HG03575 (cell line): ENCODE results near the gene SAMD3.
"Not testable (repeated sequence)": the region's sequence is repeated elsewhere in the genome, so short reads cannot be mapped to it uniquely, and the experiment has no call there.

Experiments
- ATAC-seq: cut with Tn5 transposase; IDR thresholded peaks from one replicate; pipeline ENCODE4 v1.9.1; 2021; ENCODE audit not compliant: unreplicated experiment, insufficient number of reproducible peaks, low FRiP score; ENCODE audit errors: extremely low read depth

SAMD3 gene

DNA sequence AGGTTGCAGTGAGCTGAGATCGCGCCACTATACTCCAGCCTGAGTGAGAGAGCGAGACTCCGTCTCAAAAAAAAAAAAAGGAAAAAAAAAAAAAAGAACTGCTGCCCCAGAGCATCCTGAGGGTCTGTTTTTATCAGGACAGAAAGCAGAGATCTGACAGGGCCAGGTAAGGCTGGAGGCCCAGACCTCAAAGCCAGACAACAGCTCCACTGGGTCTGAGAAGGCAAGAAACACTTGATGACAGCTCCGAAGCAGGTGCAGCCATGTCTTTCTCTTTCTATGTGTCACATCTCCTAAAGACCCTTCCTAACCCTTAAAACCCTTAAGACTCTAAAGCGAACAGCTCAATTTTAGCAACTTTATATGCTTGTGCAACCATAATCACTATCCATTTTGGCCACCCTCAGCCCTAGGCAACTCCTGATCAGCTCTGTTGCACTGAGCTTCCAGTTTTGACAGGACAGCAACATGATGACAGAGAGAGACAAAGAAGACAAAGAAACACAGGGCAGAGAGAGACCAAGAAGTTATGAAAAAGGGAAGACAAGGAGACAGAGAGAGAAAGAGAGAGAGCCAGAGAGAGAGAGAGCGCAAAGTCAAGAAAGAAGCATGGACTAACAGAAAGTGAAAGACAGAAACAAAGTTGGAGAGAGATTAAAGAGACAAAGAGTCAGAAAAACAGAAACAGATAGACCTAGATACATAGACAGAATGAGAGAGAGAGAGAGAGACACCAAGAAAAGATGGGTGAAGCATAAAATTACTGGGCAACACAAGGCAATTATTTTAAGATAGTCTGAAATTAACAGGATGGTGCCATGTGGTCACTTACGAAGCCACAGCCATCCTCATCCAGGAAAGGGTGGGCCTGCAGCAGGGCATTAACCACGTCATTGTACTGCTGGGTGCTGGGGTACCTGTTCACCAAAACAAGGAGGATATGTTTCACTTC lies 39.2 kb downstream of the SAMD3 start:
- ATAC-seq = no peak

DNA sequence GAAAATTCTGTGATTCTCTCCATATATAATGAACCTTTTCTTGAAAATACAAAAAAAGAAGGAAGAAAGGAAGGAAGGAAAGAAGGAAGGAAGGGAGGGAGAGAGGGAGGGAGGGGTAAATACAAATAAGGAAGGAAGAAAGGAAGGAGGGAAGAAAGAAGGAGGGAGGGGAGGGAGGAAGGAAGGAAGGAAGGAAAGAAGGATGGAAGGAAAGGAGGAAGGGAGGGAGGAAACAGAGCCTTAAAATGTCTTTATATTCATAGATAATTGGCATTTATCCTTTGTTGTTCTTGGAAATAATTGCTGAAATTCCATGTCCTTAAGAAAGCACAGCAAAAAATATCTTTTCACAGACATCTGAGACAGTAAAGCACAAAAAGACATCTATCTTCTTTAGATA lies 40.3 kb downstream of the SAMD3 start:
- no peak for ATAC-seq

GRCh38 chr6:130178692-130179091 lies 44.1 kb downstream of the SAMD3 start:
- no peak for ATAC-seq

- no peak for ATAC-seq
Measured at GRCh38 chr6:130176378-130176777, 46.4 kb downstream of the SAMD3 start.

- not testable (repeated sequence) for ATAC-seq
Measured at GRCh38 chr6:130173377-130174004, 49.3 kb downstream of the SAMD3 start.

DNA sequence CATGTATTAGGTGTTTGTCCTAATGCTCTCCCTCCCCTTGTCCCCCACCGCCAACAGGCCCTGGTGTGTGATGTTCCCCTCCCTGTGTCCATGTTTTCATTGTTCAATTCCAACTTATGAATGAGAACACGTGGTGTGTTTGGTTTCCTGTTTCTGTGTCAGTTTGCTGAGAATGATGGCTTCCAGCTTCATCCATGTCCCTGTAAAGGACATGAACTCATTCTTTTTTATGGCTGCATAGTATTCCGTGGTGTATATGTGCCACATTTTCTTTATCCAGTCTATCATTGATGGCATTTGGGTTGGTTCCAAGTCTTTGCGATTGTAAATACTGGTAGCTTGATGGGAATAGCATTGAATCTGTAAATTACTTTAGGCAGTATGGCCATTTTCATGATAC lies 52.6 kb downstream of the SAMD3 start:
- not testable (repeated sequence) for ATAC-seq

DNA sequence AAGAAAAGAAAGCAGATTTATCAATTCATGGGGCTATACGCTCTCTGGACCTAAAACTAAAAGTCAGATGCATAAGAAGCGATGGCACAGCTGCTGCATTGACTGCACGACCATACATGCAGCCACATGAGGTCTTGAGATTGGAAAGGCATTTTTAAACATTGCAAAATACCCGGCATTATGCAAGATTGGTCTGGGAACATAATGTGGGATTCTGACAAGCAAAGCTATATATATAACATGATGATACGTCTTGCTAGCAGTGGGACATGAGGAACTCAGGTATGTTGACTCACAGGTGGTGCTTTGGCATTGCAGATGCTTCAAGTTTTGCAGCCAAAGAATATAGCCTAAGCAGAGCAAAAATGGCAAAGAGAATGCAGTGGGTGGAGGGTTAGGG lies 55.1 kb downstream of the SAMD3 start:
- ATAC-seq = no peak

GRCh38 chr6:130164251-130164650 lies 58.5 kb downstream of the SAMD3 start:
- ATAC-seq = no peak

GRCh38 chr6:130163266-130163665 lies 59.5 kb downstream of the SAMD3 start:
- ATAC-seq = no peak

DNA sequence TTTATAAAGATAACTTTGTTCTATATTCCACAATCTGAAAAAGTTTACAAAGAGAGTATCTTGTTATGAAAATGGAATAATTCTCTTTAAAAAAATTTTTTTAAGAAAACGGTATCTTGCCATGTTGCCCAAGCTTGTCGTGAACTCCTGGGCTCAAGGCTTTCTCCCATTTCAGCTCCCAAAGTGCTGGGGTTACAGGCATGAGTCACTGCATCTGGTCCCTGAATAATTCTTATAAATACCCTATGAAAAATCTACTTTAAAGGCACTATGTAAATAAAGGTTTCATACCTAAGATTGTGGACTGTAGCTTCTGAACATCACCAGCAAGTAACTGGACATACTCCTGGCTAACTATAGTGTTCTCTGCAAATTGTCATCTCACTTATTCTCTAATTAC lies 60.3 kb downstream of the SAMD3 start:
- no peak for ATAC-seq

DNA sequence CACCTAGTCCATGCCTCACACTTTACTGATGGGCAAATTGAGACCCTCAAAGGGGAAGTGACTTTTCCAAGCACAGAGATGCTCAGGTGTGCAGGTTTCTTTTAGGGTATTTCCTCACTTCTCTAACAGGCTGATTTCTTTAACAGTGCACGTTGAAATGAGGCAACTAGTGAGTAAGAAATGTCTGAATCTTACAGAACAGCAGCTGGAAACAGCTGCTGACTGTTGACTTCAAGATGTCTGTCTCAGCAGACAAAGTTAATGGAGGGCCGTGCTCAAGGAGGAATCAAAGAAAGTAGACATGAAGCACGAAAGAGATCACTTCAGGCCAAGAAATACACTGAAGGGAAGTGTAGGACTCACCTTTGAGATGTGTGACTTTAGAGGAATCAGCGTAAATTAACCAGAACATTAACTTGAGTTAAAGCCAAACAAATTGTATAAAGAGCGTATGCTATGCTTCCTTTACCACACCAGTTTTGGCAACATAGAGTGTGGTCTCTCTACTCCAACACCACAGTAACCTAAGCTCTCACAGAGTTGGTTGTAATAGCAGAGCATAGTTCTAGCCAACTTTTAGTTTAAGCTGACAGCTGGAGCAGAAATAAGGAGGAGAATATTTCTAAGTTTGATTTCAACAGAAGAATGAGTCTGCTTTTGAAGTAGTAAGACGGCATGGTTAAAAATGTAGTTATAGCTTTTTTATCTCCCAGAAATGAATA lies 60.9 kb downstream of the SAMD3 start:
- no peak for ATAC-seq

GRCh38 chr6:130159956-130160355 lies 62.8 kb downstream of the SAMD3 start:
- no peak for ATAC-seq

DNA sequence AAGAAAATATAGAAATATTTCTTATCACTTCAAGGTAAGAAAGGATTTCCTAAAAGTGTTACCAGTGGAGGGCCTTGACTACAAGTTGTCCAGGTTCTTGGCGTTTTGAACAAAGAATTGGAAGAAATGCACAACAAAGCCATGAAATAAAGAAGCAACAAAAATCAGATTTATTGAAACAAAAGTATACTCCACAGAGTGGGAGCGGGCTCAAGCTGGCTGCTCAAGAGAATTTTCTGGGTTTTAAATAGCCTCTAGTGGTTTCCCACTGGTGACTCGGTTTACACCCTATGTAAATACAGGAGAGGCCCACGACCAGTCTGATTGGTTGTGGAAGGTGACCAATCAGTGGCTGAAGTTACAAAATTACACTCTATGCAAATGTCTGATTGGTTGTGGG lies 64.2 kb downstream of the SAMD3 start:
- no peak for ATAC-seq

DNA sequence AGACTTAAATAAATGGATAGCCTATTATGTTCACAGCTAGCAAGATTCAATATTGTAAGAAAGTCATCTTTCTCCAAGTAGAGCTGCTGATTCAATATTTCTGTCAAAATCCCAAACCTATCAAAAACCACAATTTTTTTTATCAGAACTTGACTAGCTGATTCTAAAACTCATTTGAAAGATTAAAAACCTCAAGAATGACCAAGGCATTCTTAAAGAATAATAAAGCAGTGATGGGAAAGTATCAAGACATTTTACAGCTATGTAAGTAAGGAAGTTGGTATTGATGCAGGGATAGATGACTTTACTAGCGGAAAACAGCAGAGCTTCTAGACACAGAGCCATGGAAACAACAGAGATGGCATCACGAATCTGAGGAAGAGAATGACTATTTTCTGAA lies 64.7 kb downstream of the SAMD3 start:
- no peak for ATAC-seq

GRCh38 chr6:130156908-130157307 lies 65.8 kb downstream of the SAMD3 start:
- no peak for ATAC-seq

- no peak for ATAC-seq
Measured at GRCh38 chr6:130152908-130153510, 69.7 kb downstream of the SAMD3 start.

DNA sequence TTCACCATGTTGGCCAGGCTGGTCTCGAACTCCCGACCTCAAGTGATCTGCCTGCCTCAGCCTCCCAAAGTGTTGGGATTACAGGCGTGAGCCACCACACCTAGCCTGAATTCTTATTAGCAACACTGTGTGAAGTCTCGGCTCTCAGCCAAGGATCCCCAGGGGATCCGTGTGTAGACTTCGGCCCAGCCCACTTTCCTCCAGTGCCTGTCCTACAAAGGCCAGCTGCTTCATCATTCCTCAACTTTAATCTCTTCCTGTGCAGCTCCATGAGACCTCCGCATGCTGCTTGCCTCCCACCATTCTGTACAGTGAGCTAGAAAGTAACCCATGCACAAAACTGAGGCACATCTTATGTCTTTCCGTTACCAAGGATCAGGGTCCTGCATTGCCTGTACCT lies 71.8 kb downstream of the SAMD3 start:
- ATAC-seq = no peak

GRCh38 chr6:130149016-130149415 lies 73.7 kb downstream of the SAMD3 start:
- ATAC-seq = not testable (repeated sequence)

GRCh38 chr6:130148181-130148580 lies 74.6 kb downstream of the SAMD3 start:
- no peak for ATAC-seq
